ENCODE results near the gene SSBP3. TPM values are rescaled to one million over a fixed set of nuclear protein-coding genes. Genes with fewer than 3 reads are reported as not detected.

Gene SSBP3
- total RNA-seq, 1 experiment from 2014 or later = 115 TPM

DNA sequence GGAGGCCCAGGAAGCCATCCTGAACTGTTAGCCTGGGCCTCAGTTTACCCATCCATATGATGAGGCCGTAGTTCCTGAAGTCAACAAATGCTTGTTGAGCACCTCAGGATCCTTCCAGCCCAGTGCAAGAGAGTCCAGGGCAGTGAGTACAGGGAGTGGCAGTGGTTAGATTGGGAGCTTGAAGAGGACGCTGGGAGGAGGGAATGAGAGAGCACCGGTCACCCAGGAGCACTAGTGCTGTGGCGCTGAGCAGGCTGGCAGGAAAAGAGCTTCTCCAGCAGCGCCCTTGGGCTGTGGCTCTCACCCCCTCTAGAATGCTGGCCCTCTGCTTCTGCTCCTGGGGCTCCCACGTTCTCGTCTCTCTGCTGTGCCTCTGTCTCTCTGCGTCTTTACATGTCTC is 10.2 kb upstream of the SSBP3 start (continued):
- TF ChIP-seq, protein P1, sequence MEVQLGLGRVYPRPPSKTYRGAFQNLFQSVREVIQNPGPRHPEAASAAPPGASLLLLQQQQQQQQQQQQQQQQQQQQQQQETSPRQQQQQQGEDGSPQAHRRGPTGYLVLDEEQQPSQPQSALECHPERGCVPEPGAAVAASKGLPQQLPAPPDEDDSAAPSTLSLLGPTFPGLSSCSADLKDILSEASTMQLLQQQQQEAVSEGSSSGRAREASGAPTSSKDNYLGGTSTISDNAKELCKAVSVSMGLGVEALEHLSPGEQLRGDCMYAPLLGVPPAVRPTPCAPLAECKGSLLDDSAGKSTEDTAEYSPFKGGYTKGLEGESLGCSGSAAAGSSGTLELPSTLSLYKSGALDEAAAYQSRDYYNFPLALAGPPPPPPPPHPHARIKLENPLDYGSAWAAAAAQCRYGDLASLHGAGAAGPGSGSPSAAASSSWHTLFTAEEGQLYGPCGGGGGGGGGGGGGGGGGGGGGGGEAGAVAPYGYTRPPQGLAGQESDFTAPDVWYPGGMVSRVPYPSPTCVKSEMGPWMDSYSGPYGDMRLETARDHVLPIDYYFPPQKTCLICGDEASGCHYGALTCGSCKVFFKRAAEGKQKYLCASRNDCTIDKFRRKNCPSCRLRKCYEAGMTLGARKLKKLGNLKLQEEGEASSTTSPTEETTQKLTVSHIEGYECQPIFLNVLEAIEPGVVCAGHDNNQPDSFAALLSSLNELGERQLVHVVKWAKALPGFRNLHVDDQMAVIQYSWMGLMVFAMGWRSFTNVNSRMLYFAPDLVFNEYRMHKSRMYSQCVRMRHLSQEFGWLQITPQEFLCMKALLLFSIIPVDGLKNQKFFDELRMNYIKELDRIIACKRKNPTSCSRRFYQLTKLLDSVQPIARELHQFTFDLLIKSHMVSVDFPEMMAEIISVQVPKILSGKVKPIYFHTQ (CRISPR knock-in tag; IDR thresholded peaks at IDR 0.05) = no peak
- no peak for TF ChIP-seq ZNF138 (CRISPR knock-in tag; conservative IDR thresholded peaks at IDR 0.05)
- TF ChIP-seq MYBL2 (CRISPR knock-in tag; IDR thresholded peaks at IDR 0.05) = no peak
- TF ChIP-seq, protein P2, sequence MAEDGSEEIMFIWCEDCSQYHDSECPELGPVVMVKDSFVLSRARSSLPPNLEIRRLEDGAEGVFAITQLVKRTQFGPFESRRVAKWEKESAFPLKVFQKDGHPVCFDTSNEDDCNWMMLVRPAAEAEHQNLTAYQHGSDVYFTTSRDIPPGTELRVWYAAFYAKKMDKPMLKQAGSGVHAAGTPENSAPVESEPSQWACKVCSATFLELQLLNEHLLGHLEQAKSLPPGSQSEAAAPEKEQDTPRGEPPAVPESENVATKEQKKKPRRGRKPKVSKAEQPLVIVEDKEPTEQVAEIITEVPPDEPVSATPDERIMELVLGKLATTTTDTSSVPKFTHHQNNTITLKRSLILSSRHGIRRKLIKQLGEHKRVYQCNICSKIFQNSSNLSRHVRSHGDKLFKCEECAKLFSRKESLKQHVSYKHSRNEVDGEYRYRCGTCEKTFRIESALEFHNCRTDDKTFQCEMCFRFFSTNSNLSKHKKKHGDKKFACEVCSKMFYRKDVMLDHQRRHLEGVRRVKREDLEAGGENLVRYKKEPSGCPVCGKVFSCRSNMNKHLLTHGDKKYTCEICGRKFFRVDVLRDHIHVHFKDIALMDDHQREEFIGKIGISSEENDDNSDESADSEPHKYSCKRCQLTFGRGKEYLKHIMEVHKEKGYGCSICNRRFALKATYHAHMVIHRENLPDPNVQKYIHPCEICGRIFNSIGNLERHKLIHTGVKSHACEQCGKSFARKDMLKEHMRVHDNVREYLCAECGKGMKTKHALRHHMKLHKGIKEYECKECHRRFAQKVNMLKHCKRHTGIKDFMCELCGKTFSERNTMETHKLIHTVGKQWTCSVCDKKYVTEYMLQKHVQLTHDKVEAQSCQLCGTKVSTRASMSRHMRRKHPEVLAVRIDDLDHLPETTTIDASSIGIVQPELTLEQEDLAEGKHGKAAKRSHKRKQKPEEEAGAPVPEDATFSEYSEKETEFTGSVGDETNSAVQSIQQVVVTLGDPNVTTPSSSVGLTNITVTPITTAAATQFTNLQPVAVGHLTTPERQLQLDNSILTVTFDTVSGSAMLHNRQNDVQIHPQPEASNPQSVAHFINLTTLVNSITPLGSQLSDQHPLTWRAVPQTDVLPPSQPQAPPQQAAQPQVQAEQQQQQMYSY (CRISPR knock-in tag; IDR thresholded peaks at IDR 0.05) = no peak
- no peak for TF ChIP-seq ELF4 (CRISPR knock-in tag; IDR thresholded peaks at IDR 0.05; ENCODE audit: low read depth)
- TF ChIP-seq, protein P3, sequence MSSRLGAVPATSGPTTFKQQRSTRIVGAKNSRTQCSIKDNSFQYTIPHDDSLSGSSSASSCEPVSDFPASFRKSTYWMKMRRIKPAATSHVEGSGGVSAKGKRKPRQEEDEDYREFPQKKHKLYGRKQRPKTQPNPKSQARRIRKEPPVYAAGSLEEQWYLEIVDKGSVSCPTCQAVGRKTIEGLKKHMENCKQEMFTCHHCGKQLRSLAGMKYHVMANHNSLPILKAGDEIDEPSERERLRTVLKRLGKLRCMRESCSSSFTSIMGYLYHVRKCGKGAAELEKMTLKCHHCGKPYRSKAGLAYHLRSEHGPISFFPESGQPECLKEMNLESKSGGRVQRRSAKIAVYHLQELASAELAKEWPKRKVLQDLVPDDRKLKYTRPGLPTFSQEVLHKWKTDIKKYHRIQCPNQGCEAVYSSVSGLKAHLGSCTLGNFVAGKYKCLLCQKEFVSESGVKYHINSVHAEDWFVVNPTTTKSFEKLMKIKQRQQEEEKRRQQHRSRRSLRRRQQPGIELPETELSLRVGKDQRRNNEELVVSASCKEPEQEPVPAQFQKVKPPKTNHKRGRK (CRISPR knock-in tag; IDR thresholded peaks at IDR 0.05; ENCODE audit: borderline replicate concordance) = no peak
- TF ChIP-seq, protein P4, sequence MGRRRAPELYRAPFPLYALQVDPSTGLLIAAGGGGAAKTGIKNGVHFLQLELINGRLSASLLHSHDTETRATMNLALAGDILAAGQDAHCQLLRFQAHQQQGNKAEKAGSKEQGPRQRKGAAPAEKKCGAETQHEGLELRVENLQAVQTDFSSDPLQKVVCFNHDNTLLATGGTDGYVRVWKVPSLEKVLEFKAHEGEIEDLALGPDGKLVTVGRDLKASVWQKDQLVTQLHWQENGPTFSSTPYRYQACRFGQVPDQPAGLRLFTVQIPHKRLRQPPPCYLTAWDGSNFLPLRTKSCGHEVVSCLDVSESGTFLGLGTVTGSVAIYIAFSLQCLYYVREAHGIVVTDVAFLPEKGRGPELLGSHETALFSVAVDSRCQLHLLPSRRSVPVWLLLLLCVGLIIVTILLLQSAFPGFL (CRISPR knock-in tag; IDR thresholded peaks at IDR 0.05; ENCODE audit: borderline replicate concordance) = no peak

DNA sequence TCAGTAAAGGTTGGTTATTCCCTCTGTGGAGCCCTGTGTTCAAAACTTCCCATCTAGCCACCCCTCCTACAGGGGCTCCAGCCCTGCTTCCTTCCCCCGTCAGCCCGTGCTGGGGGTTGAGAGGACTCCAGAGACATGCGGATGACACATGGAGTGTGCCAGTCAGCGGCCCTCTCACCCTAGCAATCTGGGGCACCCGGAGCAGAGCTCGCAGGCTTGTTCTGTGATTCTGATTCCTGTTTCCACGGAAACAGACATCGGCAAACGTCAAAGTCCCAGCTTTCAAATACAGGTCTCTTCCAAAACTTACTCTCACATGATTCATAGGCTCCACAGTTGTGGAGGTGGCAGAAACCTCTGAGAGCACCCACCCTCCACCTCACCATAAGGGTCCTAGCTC is 9.8 kb upstream of the SSBP3 start:
- no peak for ATAC-seq
- CTCF ChIA-PET = no interaction called here
- no peak for TF ChIP-seq MXD4 (CRISPR knock-in tag; IDR thresholded peaks at IDR 0.05; ENCODE audit: borderline replicate concordance)
- H3K27ac Mint-ChIP-seq = no peak overlapping the region
- H3K4me3 Mint-ChIP-seq = no peak overlapping the region
- no peak for DNase-seq (ENCODE audit: low spot score)
- peaks cover 8% of the 10 kb centered on the region; the same call in 1 of the 2 replicates for H3K27me3 Mint-ChIP-seq (ENCODE audit: low read depth)
- no peaks in the 10 kb centered on the region for H3K9me3 Mint-ChIP-seq
- H3K36me3 Mint-ChIP-seq = no peaks in the 10 kb centered on the region
- POLR2A ChIA-PET = no interaction called here
- peaks cover 20% of the 10 kb centered on the region for H3K4me1 Mint-ChIP-seq

DNA sequence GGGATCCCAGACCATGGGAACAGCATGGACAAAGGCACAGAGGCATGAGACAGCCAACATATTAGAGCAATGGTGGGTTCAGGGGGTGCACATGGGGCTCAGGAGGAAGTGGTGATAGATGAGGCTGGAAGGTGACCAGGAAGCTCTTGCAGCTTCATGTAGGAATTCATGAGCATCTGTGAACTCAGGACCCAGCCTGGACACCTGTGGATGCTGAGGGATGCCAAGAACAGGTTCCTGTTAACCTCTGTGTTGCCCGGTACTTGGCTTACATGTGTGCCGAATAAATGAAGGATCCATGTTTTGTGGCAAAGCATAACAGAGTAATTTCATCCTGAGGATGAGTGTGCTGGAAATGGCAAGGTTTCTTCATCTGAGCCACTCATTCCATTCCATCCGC is 9.3 kb upstream of the SSBP3 start:
- Mint-ChIP-seq H3K27ac (no peak overlapping the region), H3K36me3 (no peaks in the 10 kb centered on the region), H3K4me1 (peaks cover 25% of the 10 kb centered on the region), H3K4me3 (no peak overlapping the region), H3K9me3 (no peaks in the 10 kb centered on the region), H3K27me3 (ENCODE audit: low read depth) (peaks cover 10% of the 10 kb centered on the region)
- ATAC-seq (no peak), DNase-seq (ENCODE audit: low spot score) (no peak)
- CTCF ChIA-PET = no interaction called here
- POLR2A ChIA-PET = no interaction called here
- TF ChIP-seq NFE2L1 (CRISPR knock-in tag; IDR thresholded peaks at IDR 0.05) (no peak), IRF2 (CRISPR knock-in tag; IDR thresholded peaks at IDR 0.05; ENCODE audit: borderline replicate concordance, low read depth) (no peak), ZNF121 (CRISPR knock-in tag; IDR thresholded peaks at IDR 0.05) (no peak), NFATC4 (CRISPR knock-in tag; IDR thresholded peaks at IDR 0.05) (no peak), OVOL2 (CRISPR knock-in tag; IDR thresholded peaks at IDR 0.05; ENCODE audit: borderline replicate concordance) (no peak), SP1 (CRISPR knock-in tag; conservative IDR thresholded peaks at IDR 0.05) (no peak)
- TF ChIP-seq, protein P5, sequence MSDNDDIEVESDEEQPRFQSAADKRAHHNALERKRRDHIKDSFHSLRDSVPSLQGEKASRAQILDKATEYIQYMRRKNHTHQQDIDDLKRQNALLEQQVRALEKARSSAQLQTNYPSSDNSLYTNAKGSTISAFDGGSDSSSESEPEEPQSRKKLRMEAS (CRISPR knock-in tag; IDR thresholded peaks at IDR 0.05) = no peak
- TF ChIP-seq, protein P6, sequence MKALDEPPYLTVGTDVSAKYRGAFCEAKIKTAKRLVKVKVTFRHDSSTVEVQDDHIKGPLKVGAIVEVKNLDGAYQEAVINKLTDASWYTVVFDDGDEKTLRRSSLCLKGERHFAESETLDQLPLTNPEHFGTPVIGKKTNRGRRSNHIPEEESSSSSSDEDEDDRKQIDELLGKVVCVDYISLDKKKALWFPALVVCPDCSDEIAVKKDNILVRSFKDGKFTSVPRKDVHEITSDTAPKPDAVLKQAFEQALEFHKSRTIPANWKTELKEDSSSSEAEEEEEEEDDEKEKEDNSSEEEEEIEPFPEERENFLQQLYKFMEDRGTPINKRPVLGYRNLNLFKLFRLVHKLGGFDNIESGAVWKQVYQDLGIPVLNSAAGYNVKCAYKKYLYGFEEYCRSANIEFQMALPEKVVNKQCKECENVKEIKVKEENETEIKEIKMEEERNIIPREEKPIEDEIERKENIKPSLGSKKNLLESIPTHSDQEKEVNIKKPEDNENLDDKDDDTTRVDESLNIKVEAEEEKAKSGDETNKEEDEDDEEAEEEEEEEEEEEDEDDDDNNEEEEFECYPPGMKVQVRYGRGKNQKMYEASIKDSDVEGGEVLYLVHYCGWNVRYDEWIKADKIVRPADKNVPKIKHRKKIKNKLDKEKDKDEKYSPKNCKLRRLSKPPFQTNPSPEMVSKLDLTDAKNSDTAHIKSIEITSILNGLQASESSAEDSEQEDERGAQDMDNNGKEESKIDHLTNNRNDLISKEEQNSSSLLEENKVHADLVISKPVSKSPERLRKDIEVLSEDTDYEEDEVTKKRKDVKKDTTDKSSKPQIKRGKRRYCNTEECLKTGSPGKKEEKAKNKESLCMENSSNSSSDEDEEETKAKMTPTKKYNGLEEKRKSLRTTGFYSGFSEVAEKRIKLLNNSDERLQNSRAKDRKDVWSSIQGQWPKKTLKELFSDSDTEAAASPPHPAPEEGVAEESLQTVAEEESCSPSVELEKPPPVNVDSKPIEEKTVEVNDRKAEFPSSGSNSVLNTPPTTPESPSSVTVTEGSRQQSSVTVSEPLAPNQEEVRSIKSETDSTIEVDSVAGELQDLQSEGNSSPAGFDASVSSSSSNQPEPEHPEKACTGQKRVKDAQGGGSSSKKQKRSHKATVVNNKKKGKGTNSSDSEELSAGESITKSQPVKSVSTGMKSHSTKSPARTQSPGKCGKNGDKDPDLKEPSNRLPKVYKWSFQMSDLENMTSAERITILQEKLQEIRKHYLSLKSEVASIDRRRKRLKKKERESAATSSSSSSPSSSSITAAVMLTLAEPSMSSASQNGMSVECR (CRISPR knock-in tag; IDR thresholded peaks at IDR 0.05; ENCODE audit: borderline replicate concordance) = no peak
- TF ChIP-seq, protein P7, sequence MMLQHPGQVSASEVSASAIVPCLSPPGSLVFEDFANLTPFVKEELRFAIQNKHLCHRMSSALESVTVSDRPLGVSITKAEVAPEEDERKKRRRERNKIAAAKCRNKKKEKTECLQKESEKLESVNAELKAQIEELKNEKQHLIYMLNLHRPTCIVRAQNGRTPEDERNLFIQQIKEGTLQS (CRISPR knock-in tag; conservative IDR thresholded peaks at IDR 0.05) = no peak
- TF ChIP-seq, protein P8, sequence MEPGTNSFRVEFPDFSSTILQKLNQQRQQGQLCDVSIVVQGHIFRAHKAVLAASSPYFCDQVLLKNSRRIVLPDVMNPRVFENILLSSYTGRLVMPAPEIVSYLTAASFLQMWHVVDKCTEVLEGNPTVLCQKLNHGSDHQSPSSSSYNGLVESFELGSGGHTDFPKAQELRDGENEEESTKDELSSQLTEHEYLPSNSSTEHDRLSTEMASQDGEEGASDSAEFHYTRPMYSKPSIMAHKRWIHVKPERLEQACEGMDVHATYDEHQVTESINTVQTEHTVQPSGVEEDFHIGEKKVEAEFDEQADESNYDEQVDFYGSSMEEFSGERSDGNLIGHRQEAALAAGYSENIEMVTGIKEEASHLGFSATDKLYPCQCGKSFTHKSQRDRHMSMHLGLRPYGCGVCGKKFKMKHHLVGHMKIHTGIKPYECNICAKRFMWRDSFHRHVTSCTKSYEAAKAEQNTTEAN (CRISPR knock-in tag; IDR thresholded peaks at IDR 0.05) = no peak

Data from WTC11 (cell line).